GM23338 (cell line): ENCODE results near the gene ADGRB3. TPM values are rescaled to one million over a fixed set of nuclear protein-coding genes. Genes with fewer than 3 reads are reported as not detected.

Experiments used
- ATAC-seq: fragments of 200-7000 bp; cut with Tn5 transposase; 3 replicates; pipeline ENCODE4 v1.9.1; 2020
- DNase-seq: peaks from one replicate; pipeline ENCODE4 v3.0.0-alpha.2; 2015; ENCODE audit warnings: low spot score
- H2AFZ ChIP-seq: fragments of 200-600 bp; sonication (generic); 2 replicates; pipeline ENCODE4 v1.8.0; 2016; ENCODE audit warnings: antibody characterized with exemption, mild to moderate bottlenecking, moderate library complexity
- H3F3A ChIP-seq: fragments of 200-600 bp; sonication (generic); replicated peaks from 2 replicates; pipeline ENCODE4 v1.8.0; 2017; ENCODE audit warnings: antibody characterized with exemption, mixed run types, low read depth
- H3K27ac ChIP-seq: fragments of 200-600 bp; sonication (generic); 2 replicates; pipeline ENCODE4 v1.6.1; 2016; ENCODE audit warnings: low read depth
- H3K27me3 ChIP-seq: fragments of 200-600 bp; sonication (generic); 2 replicates; pipeline ENCODE4 v1.8.0; 2016; ENCODE audit warnings: mild to moderate bottlenecking, mixed run types, moderate library complexity; ENCODE audit not compliant: insufficient read depth
- H3K36me3 ChIP-seq: fragments of 200-600 bp; sonication (generic); 2 replicates; pipeline ENCODE4 v1.8.0; 2016; ENCODE audit warnings: mild to moderate bottlenecking; ENCODE audit not compliant: insufficient read depth
- H3K4me1 ChIP-seq: fragments of 200-600 bp; sonication (generic); 2 replicates; pipeline ENCODE4 v1.8.0; 2016; ENCODE audit warnings: mild to moderate bottlenecking, moderate library complexity; ENCODE audit not compliant: insufficient read depth
- H3K4me2 ChIP-seq: fragments of 200-600 bp; sonication (generic); 2 replicates; pipeline ENCODE4 v1.7.1; 2017; ENCODE audit warnings: mixed run types
- H3K4me3 ChIP-seq: fragments of 200-600 bp; sonication (generic); 2 replicates; pipeline ENCODE4 v1.6.1; 2016; ENCODE audit warnings: mixed run types
- H3K79me2 ChIP-seq: fragments of 200-600 bp; sonication (generic); replicated peaks from 2 replicates; pipeline ENCODE4 v1.8.0; 2017; ENCODE audit warnings: mild to moderate bottlenecking; ENCODE audit not compliant: insufficient read depth
- H3K9me2 ChIP-seq: fragments of 200-600 bp; sonication (generic); 2 replicates; pipeline ENCODE4 v1.8.0; 2017; ENCODE audit not compliant: insufficient read depth
- H4K20me1 ChIP-seq: fragments of 200-600 bp; sonication (generic); replicated peaks from 2 replicates; pipeline ENCODE4 v1.8.0; 2017; ENCODE audit warnings: mild to moderate bottlenecking; ENCODE audit not compliant: insufficient read depth
- H3K27ac Mint-ChIP-seq: 2 replicates; pipeline ENCODE4 v1.8.0; 2020; ENCODE audit warnings: inconsistent platforms, mild to moderate bottlenecking, moderate library complexity, mixed read lengths
- H3K27me3 Mint-ChIP-seq: 3 replicates; pipeline ENCODE4 v1.8.0; 2022; ENCODE audit warnings: low read depth, mild to moderate bottlenecking, moderate library complexity, mixed read lengths, inconsistent platforms; ENCODE audit not compliant: insufficient read depth, poor library complexity
- H3K36me3 Mint-ChIP-seq: 3 replicates; pipeline ENCODE4 v1.8.0; 2021; ENCODE audit warnings: low read depth, mild to moderate bottlenecking, inconsistent platforms, moderate library complexity, mixed read lengths
- H3K4me1 Mint-ChIP-seq: 3 replicates; pipeline ENCODE4 v1.8.0; 2020; ENCODE audit warnings: mild to moderate bottlenecking, inconsistent platforms, mixed read lengths
- H3K4me3 Mint-ChIP-seq: 3 replicates; pipeline ENCODE4 v1.8.0; 2021; ENCODE audit warnings: moderate library complexity, mild to moderate bottlenecking, inconsistent platforms, mixed read lengths
- H3K9me3 Mint-ChIP-seq: 3 replicates; pipeline ENCODE4 v1.8.0; 2020; ENCODE audit warnings: moderate library complexity, mild to moderate bottlenecking, inconsistent platforms, mixed read lengths
- ETS1 ChIP-seq: IDR thresholded peaks from 2 replicates; pipeline ENCODE4 v1.6.1; 2016; ENCODE audit warnings: antibody characterized with exemption
- EZH2 ChIP-seq: fragments of 200-600 bp; sonication (generic); IDR thresholded peaks from one replicate; pipeline ENCODE4 v1.8.0; 2017; ENCODE audit warnings: antibody characterized with exemption, mild to moderate bottlenecking, low read depth; ENCODE audit not compliant: unreplicated experiment
- EZH2phosphoT487 ChIP-seq: fragments of 200-600 bp; sonication (generic); IDR thresholded peaks from one replicate; pipeline ENCODE4 v1.8.1; 2018; ENCODE audit warnings: antibody characterized with exemption; ENCODE audit not compliant: unreplicated experiment
- JUNB ChIP-seq: IDR thresholded peaks from one replicate; pipeline ENCODE4 v1.6.1; 2016; ENCODE audit warnings: antibody characterized with exemption; ENCODE audit not compliant: unreplicated experiment
- POLR2AphosphoS5 ChIP-seq: IDR thresholded peaks from 2 replicates; pipeline ENCODE4 v1.6.1; 2016; ENCODE audit warnings: antibody characterized with exemption, low read depth
- REST ChIP-seq: IDR thresholded peaks from one replicate; pipeline ENCODE4 v1.6.1; 2018; ENCODE audit warnings: antibody characterized with exemption; ENCODE audit not compliant: unreplicated experiment
- STAT1 ChIP-seq: IDR thresholded peaks from one replicate; pipeline ENCODE4 v1.6.1; 2016; ENCODE audit warnings: antibody characterized with exemption; ENCODE audit not compliant: unreplicated experiment
- ZNF114 ChIP-seq: fragments of 250-450 bp; sonication (Bioruptor Pico); IDR thresholded peaks from 2 replicates; pipeline ENCODE4 v1.5.0; 2020; ENCODE audit warnings: mild to moderate bottlenecking, moderate library complexity
- ZNF331 ChIP-seq: fragments of 250-450 bp; sonication (Bioruptor Pico); IDR thresholded peaks from 2 replicates; pipeline ENCODE4 v1.5.0; 2020; ENCODE audit warnings: low read depth, mild to moderate bottlenecking, moderate library complexity
- polyA plus RNA-seq: library from polyadenylated mRNA; unstranded; fragments of >200 nt; fragmentation: Nextera tagmentation; extraction: Ambion mirVana; gene quantifications from 2 replicates; pipeline ENCODE4 v1.2.1, GENCODE V29; 2016
- total RNA-seq: library from RNA; depleted of rRNA; stranded (reverse); fragments of >200 nt; shearing (Covaris generic); gene quantifications from 2 replicates; pipeline ENCODE4 v1.2.3, GENCODE V29; 2014

The ADGRB3 gene
- total and polyA plus RNA-seq, 2 experiments from 2014 or later = 0.92 to 4.0 TPM

- H3K27ac Mint-ChIP-seq = no peak overlapping the region
- Histone ChIP-seq H3K79me2 (no peaks in the 10 kb centered on the region), H3K27me3 (no peaks in the 10 kb centered on the region), H4K20me1 (no peaks in the 10 kb centered on the region), H3K4me2 (no peak overlapping the region), H3F3A (no peaks in the 10 kb centered on the region), H3K27ac (no peak overlapping the region), H3K4me3 (no peak overlapping the region), H3K4me1 (no peaks in the 10 kb centered on the region), H3K9me2 (no peaks in the 10 kb centered on the region), H3K36me3 (no peaks in the 10 kb centered on the region), H2AFZ (no peak overlapping the region)
- no peak for ATAC-seq
- no peak overlapping the region for H3K4me3 Mint-ChIP-seq
- peaks cover 4% of the 10 kb centered on the region; the same call in 2 of the 3 replicates for H3K9me3 Mint-ChIP-seq
- DNase-seq = no peak
- 0 out of 3 replicates have a peak, but pooled peaks cover 4% of the 10 kb centered on the region for H3K36me3 Mint-ChIP-seq
- TF ChIP-seq POLR2AphosphoS5 (no peak), ZNF331 (CRISPR knock-in tag) (no peak), ETS1 (no peak), JUNB (no peak), ZNF114 (CRISPR knock-in tag) (no peak), EZH2phosphoT487 (no peak), STAT1 (no peak), EZH2 (no peak), REST (no peak)
- peaks cover 2% of the 10 kb centered on the region for H3K27me3 Mint-ChIP-seq
- H3K4me1 Mint-ChIP-seq = no peaks in the 10 kb centered on the region
These were observed 239.7 kb downstream of the ADGRB3 start for GRCh38 chr6:68874747-68875146.

- Mint-ChIP-seq H3K9me3 (peaks cover 4% of the 10 kb centered on the region; the same call in 2 of the 3 replicates), H3K27ac (no peak overlapping the region), H3K27me3 (peaks cover 2% of the 10 kb centered on the region), H3K4me3 (no peak overlapping the region), H3K36me3 (0 out of 3 replicates have a peak, but pooled peaks cover 4% of the 10 kb centered on the region), H3K4me1 (no peaks in the 10 kb centered on the region)
- H3K4me2 ChIP-seq = no peak overlapping the region
- no peak overlapping the region for H3K4me3 ChIP-seq
- DNase-seq (no peak), ATAC-seq (no peak)
- H4K20me1 ChIP-seq = no peaks in the 10 kb centered on the region
- H3F3A ChIP-seq = no peaks in the 10 kb centered on the region
- H3K27ac ChIP-seq = no peak overlapping the region
- H2AFZ ChIP-seq = no peak overlapping the region
- H3K36me3 ChIP-seq = no peaks in the 10 kb centered on the region
- no peak for TF ChIP-seq ZNF114 (CRISPR knock-in tag)
- H3K4me1 ChIP-seq = 0 out of 2 replicates have a peak, but pooled peaks cover 2% of the 10 kb centered on the region
- no peaks in the 10 kb centered on the region for H3K79me2 ChIP-seq
- no peaks in the 10 kb centered on the region for H3K27me3 ChIP-seq
- H3K9me2 ChIP-seq = no peaks in the 10 kb centered on the region
These were observed 240.3 kb downstream of the ADGRB3 start for GRCh38 chr6:68875403-68875802.
